Measurements from ENCODE around the gene CABLES2.
"Not testable (repeated sequence)": the region's sequence is repeated elsewhere in the genome, so short reads cannot be mapped to it uniquely, and the experiment has no call there.

Gene CABLES2

GRCh38 chr20:62388839-62389600 is 18.1 kb downstream of the CABLES2 start:
- no peak for DNase-seq (ENCODE audit: low spot score)

GRCh38 chr20:62387933-62388635 is 19.0 kb downstream of the CABLES2 start:
- DNase-seq (ENCODE audit: low spot score), result no peak

GRCh38 chr20:62387219-62387913 is 19.7 kb downstream of the CABLES2 start:
- no peak for DNase-seq (ENCODE audit: low spot score)

- peak; percentile 85 for DNase-seq (ENCODE audit: low spot score)
These were observed 20.5 kb downstream of the CABLES2 start, which contains the start of gene RPS21 for GRCh38 chr20:62386383-62387218. RPS21 (plus strand) TSS chr20:62387103; CDS start chr20:62387339, 236 bp downstream.

GRCh38 chr20:62382306-62383198 is 24.5 kb downstream of the CABLES2 start:
- peak; percentile 70 for DNase-seq (ENCODE audit: low spot score)

DNA sequence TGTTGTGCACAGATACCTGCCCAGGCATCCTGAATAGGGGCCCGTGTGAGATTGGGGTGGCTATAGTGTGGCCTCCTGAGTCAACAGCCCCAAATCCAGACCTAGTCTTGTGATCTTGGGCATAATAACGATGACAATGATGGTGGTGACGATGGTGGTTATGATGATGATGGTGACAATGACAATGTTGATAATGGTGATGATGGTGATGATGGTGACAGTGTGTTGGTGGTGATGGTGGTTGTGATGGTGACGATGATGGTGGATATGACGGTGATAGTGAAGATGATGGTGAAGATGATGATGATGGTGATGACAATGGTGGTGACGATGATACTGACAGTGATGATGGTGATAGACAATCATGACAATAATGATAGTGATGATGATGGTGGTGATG is 25.2 kb downstream of the CABLES2 start:
- no peak for DNase-seq (ENCODE audit: low spot score)

GRCh38 chr20:62381202-62381797 is 25.8 kb downstream of the CABLES2 start:
- DNase-seq (ENCODE audit: low spot score), result no peak

- DNase-seq (ENCODE audit: low spot score), result no peak
These were observed 28.9 kb downstream of the CABLES2 start for GRCh38 chr20:62378215-62378614.

DNA sequence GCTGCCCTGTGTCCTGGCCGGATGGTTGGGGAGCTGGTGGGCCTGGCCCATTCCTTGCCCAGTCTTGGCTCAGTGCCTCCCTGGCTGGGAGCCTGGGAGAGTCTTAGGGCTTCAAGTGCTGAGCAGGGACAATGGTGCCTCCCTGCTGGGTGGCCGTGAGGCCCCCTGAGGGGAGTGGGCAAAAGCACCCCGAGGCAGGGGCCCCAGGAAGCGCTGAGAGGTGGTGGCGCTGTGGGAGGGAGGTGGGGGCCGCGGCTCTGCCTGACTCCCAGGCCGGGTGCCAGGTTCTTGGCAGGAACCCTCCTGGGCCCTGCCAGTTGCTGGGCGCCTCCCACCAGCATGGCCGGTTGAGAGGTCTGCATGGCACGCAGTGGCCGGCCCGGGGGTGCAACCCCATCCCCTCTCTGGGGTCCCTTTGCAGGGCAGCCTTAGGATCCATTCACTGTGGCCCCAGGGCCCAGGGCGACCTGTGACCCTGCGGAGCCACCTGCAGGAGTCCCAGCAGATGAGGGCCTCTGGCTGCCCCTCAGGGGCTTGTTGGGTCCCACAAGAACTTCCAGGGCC is 29.4 kb downstream of the CABLES2 start:
- no peak for DNase-seq (ENCODE audit: low spot score)

- DNase-seq (ENCODE audit: low spot score), result no peak
These were observed 30.0 kb downstream of the CABLES2 start for GRCh38 chr20:62377064-62377461.

DNA sequence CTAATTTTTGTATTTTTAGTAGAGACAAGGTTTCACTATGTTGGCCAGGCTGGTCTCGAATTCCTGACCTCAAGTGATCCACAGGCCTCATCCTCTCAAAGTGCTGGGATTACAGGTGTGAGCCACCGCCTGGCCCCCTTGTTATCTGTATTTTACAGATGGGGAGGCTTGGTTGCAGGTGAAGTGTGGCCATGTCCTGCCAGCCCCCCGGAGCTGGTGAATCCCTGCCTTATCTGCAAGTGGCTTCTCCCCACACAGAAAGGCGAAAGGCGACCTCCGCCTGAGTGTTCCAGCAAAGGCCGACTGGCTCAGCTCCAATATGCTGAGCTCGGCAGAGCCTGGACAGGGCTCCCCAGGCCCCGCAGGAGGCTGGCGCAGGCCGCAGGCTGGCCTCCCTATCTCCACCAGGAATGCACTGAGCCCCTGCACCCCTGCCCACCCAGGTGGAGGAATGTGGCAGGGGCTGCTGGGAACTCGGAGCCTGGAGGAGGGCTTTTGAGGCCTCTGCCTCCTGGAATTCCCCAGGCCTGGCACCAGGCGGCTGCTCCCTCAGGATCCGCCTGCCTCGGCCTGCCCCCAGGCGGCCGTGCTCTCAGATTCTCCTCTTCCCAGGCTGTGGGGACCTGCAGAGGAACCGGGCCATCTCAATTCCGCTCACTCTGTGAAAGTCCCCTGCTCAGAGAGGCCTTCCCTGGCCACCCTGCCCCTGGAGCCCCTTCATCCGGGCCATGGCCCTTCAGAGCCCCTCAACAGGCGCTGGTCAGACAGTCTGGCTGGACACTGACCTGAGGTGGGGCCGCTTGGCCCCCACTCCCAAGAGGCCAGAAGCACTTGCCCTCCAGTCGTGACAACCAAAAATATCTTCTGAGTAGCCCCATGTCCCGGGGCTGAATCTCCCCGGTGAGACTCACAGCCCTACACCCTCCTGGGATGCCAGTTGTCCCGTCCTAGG is 30.7 kb downstream of the CABLES2 start:
- no peak for DNase-seq (ENCODE audit: low spot score)

DNA sequence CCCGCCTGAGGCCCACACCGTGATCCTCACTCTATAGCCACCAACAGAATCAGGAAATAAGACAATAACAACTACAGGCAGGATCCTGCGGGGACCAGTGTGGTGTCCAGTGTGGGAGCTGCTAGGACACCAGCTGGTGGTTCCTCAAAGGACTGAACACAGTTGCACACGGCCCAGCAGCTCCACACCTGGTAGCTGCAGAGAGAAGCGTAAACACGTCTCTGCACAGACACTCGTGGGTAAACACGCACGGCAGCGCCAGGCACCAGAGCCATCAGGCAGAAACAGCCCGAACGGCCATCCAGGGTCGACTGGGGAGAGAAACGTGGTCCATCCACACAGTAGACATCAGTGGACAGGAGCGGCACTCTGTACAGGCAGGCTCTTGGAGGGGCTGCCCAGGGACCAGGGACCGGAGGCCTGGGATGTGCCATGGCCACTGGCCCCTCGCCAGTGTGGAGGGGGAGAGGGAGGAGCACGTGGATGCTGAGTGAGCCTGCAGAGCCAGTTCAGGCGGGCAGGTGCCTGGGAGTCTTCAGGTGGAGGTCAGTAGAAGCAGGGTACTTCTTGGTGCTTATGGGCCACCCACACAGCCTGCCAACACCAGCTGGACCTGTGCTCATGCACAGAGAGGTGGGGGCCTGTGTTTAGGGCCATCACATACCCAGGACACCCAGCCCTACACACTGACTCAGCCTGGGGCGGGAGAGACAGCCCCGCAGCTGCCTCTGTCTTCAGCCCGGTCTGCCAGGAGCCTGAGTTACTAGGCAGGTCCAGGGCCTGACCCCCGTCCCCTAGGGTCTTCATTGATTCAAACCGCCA is 32.5 kb downstream of the CABLES2 start:
- DNase-seq (ENCODE audit: low spot score), result no peak

GRCh38 chr20:62373631-62374179 is 33.4 kb downstream of the CABLES2 start:
- DNase-seq (ENCODE audit: low spot score), result not testable (repeated sequence)

- DNase-seq (ENCODE audit: low spot score), result no peak
These were observed 34.8 kb downstream of the CABLES2 start for GRCh38 chr20:62372042-62372993.

DNA sequence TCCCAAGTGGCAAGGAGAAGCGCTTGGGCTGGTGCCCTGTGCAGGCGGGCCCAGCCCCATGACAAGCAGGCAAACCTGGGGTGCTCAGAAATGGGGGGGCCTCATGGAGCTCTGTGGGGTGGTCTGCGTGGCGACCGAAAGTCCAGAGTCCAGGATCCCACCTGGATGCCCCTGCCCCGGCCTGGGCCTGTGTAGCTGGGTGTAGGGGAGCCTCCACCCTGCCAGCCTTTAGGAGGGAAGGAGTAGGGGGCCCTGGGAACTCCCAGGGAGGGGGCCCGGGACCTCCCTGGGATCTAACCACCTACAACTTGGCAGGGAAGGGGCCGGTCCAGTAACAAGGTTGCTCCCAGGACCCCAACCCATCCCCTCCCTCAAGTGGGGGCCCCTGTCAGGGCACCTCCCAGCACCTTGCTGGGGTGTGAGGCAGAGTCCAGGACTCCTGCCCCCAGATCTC is 35.5 kb downstream of the CABLES2 start:
- DNase-seq (ENCODE audit: low spot score), result no peak

DNA sequence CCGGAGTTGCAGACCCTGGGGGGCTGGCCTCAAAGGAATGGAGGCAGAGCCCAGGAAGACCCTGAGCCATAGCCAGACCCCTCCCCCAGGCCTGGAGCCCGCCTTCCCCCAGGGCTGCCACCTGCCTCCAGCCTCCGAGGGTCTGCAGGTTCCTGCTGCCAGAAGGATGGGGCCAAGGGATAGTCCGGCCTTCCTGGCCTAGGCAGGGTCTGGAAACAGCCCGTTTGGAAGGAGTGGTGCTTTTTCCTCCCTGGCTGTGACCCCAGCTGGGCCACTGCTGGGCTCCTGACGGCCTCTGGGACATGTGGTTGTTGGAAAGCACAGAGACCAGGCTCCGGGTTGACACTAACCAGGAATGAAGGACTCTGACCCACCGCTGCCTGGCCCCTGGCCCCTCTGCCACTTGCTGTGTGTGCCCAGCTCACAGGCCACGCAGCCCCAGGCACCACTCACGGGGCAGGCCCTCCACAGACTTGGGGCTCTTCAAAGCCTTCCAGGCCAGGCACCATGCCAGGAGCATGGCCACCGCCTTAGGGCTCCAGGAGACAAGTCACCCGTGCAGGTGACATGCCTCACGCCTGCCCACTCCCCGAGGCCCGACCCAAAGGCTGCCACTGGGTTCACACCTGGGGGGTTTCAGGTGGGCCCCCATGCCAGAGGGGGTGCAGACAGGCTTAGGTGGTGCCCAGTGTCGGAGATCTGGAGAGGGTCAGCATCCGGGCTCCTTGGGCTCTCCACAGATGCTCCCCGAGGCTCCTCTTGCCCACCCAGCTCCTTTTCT is 36.1 kb downstream of the CABLES2 start:
- no peak for DNase-seq (ENCODE audit: low spot score)

Measured in globus pallidus (tissue), 1 donor.